ENCODE measurements around the gene SRSF5.
"Not testable (repeated sequence)": the region's sequence is repeated elsewhere in the genome, so short reads cannot be mapped to it uniquely, and the experiment has no call there.

SRSF5 gene

DNA sequence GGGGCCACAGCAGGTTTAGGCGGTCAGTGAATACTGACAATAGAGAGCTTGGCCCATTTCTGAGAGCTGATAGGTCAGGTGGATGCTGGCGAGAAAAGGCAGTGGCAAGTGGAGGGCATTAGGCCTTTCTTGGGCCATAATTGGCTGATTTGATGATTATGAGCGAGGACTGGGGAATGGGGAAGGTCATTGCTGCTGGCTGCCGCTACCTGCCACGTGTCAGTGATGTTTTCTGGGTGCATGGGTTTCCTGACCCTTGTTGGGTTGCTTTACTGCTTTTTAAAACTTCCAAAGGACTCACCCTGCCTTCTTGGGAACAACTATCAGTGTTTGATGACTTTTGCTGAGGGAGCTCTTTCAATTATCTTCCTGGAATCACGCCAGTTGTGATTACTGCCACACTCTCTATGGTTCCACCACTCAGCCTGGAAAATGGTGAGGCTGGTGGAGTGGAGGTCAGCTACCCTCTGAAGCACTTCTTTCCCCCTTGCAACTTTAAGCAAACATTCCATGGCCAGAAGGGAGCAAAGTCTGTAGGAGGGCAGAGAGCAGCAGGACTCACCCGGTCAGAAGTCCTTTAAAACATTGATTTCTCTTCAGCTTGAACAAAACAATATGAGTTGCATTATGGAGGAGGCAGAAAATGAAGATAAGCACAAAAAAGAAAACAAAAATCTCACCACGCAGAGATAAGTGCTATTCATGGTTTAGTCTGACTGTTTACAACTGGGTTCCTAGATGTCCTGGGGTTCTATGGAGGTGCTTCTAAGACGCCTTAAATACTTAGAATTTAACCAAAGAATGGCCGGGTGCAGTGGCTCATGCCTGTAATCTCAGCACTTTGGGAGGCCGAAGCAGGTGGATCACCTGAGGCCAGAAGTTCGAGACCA is 42.2 kb downstream of the SRSF5 start:
- DNase-seq (ENCODE audit: low spot score): no peak

DNA sequence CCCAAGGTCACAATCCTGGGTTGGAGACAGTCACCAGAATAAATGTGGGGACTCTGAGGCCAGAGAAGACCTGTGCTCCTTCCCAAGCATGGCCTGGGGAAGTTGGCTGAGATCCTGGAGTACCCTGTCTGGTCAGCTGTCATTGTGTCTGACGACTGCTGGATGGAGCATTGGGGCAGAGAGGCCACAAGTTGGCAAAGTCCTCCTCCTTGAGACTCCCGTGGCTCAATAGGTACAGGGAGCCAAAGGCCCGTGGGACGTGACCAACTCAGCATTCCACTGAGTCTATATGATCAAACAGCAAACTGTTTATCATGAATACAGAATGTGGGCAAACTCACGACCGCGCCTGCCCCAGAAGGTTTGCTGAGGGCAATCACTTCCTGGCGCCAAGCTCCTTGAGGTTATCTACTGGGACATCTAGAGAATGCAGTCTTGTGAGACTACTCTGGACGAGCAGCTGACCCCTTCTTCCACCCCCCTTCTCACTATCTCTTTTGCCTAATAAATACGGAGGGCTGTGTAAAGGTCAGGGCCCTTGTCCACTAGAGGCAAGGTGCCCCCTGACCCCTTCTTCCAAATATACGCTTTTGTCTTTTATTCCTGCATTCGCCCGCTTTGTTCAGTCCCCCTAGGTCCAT is 44.4 kb downstream of the SRSF5 start:
- no peak for DNase-seq (ENCODE audit: low spot score)

DNA sequence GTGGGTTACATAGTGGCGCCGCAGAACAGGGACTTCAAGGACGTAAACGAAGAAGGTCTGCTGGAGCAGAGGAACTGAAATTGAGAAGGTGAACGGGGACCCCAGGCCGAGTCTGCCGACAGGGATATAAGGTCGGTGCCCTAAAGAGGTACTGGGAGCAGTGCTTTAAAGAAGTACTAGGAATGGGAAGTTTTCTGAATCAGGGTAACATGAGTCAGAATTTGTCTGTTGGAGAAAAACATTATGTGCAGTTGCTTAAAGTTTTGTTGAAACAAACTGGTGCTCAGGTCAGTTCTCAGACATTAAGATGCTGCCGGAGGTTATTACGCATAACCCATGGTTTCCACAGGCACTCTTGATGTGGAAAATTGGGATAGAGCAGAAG is 44.9 kb downstream of the SRSF5 start:
- DNase-seq (ENCODE audit: low spot score): no peak

DNA sequence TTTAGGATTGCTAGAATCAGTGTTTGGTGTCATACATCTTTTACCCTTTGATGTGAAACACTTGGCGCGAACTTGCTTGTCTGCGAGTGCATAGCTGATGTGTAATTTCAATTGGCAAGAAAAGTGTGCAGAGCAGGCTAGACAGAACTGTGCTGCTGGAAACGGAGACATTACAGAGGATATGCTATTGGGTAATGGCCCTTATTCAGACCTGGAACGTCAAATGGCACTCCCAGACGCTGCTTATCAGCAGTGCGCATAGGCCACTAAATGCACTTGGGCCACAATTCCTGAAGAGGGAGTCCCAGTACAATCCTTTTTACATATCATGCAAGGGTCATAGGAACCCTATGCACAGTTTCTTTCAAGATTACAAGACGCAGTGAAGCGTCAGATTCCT is 45.8 kb downstream of the SRSF5 start:
- DNase-seq (ENCODE audit: low spot score): no peak

DNA sequence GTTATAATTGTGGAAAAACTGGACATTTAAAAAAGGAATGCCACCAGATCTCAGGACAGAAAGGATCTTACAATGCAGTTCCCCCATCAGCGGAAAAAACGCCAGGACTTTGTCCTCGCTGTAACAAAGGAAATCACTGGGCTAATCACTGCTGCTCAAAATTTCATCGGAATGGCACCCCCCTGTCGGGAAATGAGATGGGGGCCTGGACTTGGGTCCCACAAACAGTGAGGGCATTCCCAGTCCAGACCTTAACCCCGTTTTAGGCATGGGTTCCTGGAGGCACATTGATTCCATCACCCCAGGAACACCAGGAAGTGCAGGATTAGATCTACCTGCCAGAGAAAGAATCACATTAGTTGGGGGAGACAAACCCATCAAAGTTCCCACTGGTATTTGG is 46.4 kb downstream of the SRSF5 start:
- DNase-seq (ENCODE audit: low spot score): not testable (repeated sequence)

DNA sequence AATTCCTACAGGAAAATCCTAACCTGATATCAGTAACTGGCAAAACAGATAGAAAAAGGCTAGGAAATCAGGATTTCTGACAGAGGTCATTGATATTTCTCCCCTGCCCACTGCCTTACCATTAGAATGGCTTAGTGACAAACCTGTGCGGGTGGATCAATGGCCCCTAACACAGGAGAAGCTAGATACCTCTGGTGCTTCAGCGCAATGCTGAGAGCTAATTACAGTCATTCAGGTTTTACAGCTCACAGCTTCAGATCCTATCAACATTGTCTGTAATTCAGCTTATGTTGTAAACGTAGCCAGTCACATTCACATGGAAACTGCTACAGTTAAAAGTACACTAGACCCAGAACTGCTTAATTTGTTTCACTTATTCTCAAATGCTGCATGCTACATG is 47.5 kb downstream of the SRSF5 start:
- no peak for DNase-seq (ENCODE audit: low spot score)

DNA sequence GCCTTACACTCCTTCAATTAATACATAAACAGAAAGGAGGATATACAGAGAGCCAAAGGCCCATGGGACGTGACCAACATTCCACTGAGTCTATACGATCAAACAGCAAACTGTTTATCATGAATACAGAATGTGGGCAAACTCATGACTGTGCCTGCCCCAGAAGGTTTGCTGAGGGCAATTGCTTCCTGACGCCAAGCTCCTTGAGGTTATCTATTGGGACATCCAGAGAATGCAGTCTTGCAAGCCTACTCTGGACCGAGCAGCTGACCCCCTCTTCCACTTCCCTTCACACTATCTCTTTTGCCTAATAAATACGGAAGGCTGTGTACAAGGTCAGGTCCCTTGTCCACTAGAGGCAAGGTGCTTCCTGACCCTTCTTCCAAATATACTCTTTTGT is 48.6 kb downstream of the SRSF5 start:
- no peak for DNase-seq (ENCODE audit: low spot score)

DNA sequence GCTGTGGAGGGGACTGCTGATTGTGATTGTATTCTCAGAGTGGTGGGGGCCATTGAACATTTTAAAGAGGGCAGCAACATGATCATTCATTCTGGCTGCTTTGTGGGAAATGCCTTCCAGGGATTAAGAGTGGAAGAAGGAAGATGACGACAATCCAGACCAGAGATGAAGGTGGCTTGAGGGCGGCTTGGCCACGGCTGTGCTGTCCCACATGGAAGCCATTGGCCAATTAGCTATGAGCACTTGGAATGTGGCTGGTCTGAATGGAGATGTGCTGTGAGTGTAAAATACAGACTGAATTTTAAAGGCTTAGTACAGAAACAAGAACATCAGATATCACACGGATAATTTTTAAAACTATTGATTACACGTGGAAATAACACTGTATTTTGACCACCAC is 49.3 kb downstream of the SRSF5 start:
- no peak for DNase-seq (ENCODE audit: low spot score)

DNA sequence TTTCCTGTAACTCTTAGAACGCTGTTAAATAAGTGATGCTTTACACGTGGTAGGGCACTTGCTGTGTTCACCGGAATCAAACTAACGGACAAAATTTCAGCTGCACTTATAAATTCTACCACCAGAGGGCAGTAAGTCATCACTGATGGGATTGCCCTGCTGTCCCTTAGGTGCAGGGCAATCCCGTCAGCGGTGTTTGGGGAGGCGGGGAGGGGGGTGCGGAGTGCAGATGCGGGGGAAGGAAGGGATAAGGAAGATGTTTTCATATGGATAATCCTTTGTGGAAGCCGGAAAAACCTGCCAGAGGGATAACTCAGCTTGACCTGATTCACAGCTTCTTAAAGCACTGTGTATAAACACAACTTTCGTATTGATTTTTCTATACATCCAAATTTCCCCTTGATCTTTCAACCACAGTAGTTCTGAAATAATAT is 51.8 kb downstream of the SRSF5 start:
- peak; percentile 78 for DNase-seq (ENCODE audit: low spot score)

DNA sequence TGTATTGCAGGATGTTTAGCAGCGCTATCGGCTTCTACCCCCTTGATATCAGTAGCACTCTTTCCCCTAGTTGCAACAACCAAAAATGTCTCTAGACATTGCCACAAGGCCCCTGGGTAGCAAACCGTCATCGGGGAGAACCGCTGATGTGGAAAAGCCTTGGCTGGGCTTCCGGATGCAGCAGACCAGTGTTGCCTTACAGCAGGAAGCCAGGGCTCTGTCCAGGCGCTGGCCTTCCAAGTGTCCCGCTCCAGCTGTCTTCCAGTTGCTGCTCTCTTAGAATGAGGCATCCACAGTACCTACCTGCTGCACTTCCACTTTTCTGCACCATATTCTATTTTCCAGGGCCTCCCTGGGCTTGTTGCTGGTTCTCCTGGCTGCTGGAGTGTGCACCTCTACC is 52.7 kb downstream of the SRSF5 start:
- DNase-seq (ENCODE audit: low spot score): no peak

DNA sequence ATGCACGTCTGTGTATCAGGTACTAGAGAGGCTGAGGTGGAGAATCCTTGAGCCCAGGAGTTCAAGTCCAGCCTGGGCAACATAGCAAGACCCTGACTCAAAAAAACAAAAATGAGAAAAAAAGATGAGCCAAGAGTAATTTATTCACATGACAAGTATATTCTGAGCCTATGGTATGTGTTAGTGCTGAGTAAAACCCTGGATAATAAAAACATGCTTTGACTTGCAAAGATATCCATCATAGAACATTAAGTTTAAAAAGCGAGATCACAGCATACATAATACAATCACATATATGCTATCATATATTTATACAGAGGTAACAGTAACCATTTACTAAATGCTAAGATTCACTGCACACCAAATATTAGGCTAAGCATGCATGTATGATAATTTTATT is 54.0 kb downstream of the SRSF5 start:
- DNase-seq (ENCODE audit: low spot score): no peak

Data from germinal center (tissue), 1 donor.